Bronchial epithelial cell (primary cell): ENCODE data around the gene NKAIN2. TPM values are rescaled to one million over a fixed set of nuclear protein-coding genes. Genes with fewer than 3 reads are reported as not detected.
A peak's percentile ranks its signal among the peaks of the same experiment; 100 is the strongest.

ENCODE experiments used
- DNase-seq: peaks from one replicate; pipeline ENCODE4 v3.0.0-alpha.2; 2010; ENCODE audit warnings: low read depth
- FAIRE-seq: peaks from 2 replicates; lab custom pipeline; 2011; peaks lifted over from hg19 to GRCh38; lab: Jason Lieb, UNC
- H3K27me3 ChIP-seq: 2 replicates; pipeline ENCODE4 v1.5.1; 2011; ENCODE audit warnings: low read length; ENCODE audit not compliant: control insufficient read depth, insufficient read depth
- H3K36me3 ChIP-seq: 2 replicates; pipeline ENCODE4 v1.5.1; 2011; ENCODE audit warnings: low read length; ENCODE audit not compliant: control insufficient read depth, insufficient read depth
- H3K4me3 ChIP-seq: 2 replicates; pipeline ENCODE4 v1.5.1; 2011; ENCODE audit warnings: mild to moderate bottlenecking, low read depth, low read length, control low read depth
- total RNA-seq: library from RNA; depleted of rRNA; stranded (reverse); fragments of >200 nt; gene quantifications from 2 replicates; pipeline ENCODE4 v1.2.1, GENCODE V29; 2014
- TF ChIP-seq, protein P1 (sequence below): IDR thresholded peaks from 2 replicates; pipeline ENCODE4 v1.5.1; 2011; ENCODE audit warnings: mild to moderate bottlenecking, moderate library complexity, low read length, control low read depth, inconsistent platforms; ENCODE audit not compliant: insufficient read depth, severe bottlenecking

Gene NKAIN2
- total RNA-seq, 1 donor from 2014 or later, result under 0.01 TPM

- H3K4me3 ChIP-seq, result no peak overlapping the region
- H3K36me3 ChIP-seq, result no peaks in the 10 kb centered on the region
- no peak for FAIRE-seq
- TF ChIP-seq, protein P1, sequence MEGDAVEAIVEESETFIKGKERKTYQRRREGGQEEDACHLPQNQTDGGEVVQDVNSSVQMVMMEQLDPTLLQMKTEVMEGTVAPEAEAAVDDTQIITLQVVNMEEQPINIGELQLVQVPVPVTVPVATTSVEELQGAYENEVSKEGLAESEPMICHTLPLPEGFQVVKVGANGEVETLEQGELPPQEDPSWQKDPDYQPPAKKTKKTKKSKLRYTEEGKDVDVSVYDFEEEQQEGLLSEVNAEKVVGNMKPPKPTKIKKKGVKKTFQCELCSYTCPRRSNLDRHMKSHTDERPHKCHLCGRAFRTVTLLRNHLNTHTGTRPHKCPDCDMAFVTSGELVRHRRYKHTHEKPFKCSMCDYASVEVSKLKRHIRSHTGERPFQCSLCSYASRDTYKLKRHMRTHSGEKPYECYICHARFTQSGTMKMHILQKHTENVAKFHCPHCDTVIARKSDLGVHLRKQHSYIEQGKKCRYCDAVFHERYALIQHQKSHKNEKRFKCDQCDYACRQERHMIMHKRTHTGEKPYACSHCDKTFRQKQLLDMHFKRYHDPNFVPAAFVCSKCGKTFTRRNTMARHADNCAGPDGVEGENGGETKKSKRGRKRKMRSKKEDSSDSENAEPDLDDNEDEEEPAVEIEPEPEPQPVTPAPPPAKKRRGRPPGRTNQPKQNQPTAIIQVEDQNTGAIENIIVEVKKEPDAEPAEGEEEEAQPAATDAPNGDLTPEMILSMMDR, result no peak
- H3K27me3 ChIP-seq, result no peaks in the 10 kb centered on the region
- no peak for DNase-seq
Measured at GRCh38 chr6:123896869-123897268, 93.2 kb downstream of the NKAIN2 start.

DNA sequence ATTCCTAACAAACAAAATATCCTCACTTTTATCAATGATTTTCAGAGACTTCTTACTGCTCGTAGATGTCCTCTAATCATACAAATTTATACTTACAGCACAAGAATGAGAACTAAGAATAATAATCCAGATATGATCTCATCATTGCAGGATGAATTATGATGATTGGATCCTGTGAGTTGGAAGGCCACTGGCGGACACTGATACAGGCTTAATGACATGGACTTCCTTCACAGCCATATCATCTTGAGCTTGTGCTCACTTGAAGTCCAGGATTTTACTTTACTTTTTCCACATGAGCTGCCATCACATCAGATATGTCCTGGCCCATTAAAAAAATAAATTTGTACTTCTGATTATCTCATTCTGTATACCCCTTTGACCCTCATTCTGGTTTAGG is 94.3 kb downstream of the NKAIN2 start:
- peak; percentile 73 for FAIRE-seq

GRCh38 chr6:123898665-123899064 is 95.0 kb downstream of the NKAIN2 start:
- H3K27me3 ChIP-seq, result no peaks in the 10 kb centered on the region
- FAIRE-seq, result no peak
- DNase-seq, result no peak
- no peaks in the 10 kb centered on the region for H3K36me3 ChIP-seq
- TF ChIP-seq, protein P1, result no peak
- no peak overlapping the region for H3K4me3 ChIP-seq

More for the DNA sequence above, 94.3 kb downstream of the NKAIN2 start:
- H3K36me3 ChIP-seq, result no peaks in the 10 kb centered on the region
- H3K4me3 ChIP-seq, result no peak overlapping the region
- TF ChIP-seq, protein P1, result no peak
- no peak for DNase-seq
- H3K27me3 ChIP-seq, result no peaks in the 10 kb centered on the region

- FAIRE-seq, result peak; percentile 7
Measured at GRCh38 chr6:123899745-123900144, 96.1 kb downstream of the NKAIN2 start.

DNA sequence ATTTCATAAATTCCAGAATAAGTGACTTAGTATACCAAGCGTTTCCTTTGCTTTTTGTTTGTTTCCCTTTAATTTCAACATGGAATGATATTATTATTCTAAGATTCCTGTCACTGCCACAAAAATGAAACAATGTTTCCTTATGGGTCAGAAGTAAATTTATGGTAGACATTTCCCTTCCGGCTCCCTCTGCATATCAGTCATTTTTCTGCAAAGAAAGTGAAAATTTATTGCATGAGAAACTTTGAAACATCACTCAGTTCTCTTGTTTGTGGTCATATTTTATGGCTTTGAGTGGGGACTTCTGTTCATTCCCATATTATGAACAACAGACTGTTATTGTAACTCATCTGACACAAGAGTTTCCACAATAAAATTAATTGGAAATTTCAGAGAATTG is 97.8 kb downstream of the NKAIN2 start:
- TF ChIP-seq, protein P1, result no peak
- Histone ChIP-seq H3K4me3 (no peak overlapping the region), H3K27me3 (no peaks in the 10 kb centered on the region), H3K36me3 (no peaks in the 10 kb centered on the region)
- DNase-seq (no peak), FAIRE-seq (no peak)

More at GRCh38 chr6:123899745-123900144, 96.1 kb downstream of the NKAIN2 start:
- Histone ChIP-seq H3K4me3 (no peak overlapping the region), H3K27me3 (no peaks in the 10 kb centered on the region), H3K36me3 (no peaks in the 10 kb centered on the region)
- DNase-seq, result no peak
- TF ChIP-seq, protein P1, result no peak

- H3K36me3 ChIP-seq, result no peaks in the 10 kb centered on the region
- no peaks in the 10 kb centered on the region for H3K27me3 ChIP-seq
- no peak for DNase-seq
- FAIRE-seq, result no peak
- TF ChIP-seq, protein P1, result no peak
- no peak overlapping the region for H3K4me3 ChIP-seq
Measured at GRCh38 chr6:123902738-123903313, 99.2 kb downstream of the NKAIN2 start.
